GDM1 (cell line): ENCODE data around the gene KRTAP3-2.

ENCODE experiments used
- DNase-seq: peaks from one replicate; lab custom pipeline; 2025; lab: John Stamatoyannopoulos, UW

The KRTAP3-2 gene

GRCh38 chr17:41010441-41010840 is 10.7 kb upstream of the KRTAP3-2 start:
- no peak for DNase-seq

- DNase-seq, result no peak
Measured at GRCh38 chr17:41009936-41010335, 10.2 kb upstream of the KRTAP3-2 start.

DNA sequence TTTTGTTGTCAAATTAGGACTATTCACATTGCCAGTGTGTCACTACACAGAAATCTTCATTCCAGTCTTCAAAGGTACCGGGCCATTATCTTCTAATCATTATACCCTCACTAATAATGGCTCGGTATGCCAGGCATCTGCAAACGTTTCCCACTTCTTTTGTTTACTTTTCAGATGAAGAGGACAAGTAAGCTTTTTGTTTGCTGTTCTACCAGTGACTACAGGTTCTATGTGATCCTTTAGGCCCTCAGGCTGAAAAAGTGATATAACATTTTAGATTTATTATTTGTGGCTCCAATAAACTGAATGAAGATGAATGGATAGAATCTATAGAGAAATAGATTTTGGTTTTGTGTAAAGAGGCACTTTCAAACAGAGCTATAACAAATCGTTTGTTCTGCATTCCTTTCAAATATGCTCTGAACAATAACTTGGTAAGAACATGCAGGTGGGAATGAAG is 9.6 kb upstream of the KRTAP3-2 start:
- no peak for DNase-seq

DNA sequence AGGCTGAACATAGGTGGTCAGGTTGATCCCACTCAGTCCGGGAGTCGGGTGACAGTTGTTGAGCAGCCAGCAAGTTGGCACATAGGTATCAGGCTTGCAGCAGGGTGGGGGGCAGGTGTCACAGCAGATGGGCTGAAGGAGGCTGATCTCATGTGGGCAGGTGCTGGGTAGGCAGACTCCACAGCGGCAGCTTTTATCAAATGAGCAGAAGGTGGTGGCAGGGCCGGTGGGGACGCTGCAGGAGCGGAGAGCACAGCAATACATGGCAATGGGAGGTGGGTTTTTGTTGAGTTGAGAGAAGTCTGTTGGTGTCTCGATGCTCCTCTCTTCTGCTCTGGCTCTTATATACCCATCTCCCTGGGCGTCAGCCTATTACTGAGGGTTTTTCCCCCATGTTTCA is 9.1 kb upstream of the KRTAP3-2 start, which contains the start of gene KRTAP3-1:
Gene KRTAP3-1 (minus strand): TSS at position 318 of the 400 bp plus-strand sequence. CDS start 54 bp downstream, at position 264.
- no peak for DNase-seq

GRCh38 chr17:41004397-41004796 is 4.7 kb upstream of the KRTAP3-2 start:
- DNase-seq, result no peak

- no peak for DNase-seq
Measured at GRCh38 chr17:41003926-41004325, 4.2 kb upstream of the KRTAP3-2 start.

DNA sequence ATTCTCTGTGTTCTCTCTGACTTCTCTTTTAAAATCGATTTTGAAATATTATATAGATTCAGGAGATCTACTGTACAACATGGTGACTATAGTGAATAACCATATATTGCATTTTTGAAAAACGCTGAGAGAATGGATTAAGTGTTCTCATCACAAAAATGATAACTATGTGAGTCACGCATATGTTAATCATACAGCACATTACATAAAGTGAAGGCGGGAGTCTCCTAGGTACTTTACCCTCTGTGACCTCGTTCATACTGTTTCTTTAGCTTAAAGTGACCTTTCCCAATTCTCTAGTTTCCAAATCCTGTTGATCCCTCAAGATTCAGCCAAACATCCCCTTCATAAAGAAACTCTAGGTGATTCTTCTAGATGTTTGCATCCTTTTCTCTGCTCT is 3.1 kb upstream of the KRTAP3-2 start:
- no peak for DNase-seq

GRCh38 chr17:41001795-41002194 is 2.1 kb upstream of the KRTAP3-2 start:
- DNase-seq, result no peak

DNA sequence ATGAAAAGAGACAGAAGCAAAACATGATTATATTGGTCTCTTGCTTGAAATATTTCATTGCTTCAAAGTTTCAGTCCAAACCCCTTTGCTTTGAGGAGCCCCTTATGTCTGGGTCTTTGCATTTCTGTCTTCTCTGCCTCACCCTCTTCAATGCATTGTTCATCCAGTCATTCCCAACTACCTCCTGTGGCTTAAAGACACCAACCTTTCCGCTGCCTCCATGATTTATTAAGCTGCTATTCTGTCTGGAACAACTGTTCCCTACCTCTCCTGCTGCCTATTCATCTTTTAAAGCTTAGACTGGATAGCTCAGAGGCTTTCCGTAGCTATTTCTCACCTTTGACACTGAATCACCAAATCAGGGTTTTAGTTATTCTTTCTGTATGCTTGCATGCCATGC is 2.3 kb downstream of the KRTAP3-2 start:
- DNase-seq, result no peak

GRCh38 chr17:40996829-40997228 is 2.9 kb downstream of the KRTAP3-2 start:
- DNase-seq, result no peak

- no peak for DNase-seq
Measured at GRCh38 chr17:40995116-40995515, 4.6 kb downstream of the KRTAP3-2 start.

DNA sequence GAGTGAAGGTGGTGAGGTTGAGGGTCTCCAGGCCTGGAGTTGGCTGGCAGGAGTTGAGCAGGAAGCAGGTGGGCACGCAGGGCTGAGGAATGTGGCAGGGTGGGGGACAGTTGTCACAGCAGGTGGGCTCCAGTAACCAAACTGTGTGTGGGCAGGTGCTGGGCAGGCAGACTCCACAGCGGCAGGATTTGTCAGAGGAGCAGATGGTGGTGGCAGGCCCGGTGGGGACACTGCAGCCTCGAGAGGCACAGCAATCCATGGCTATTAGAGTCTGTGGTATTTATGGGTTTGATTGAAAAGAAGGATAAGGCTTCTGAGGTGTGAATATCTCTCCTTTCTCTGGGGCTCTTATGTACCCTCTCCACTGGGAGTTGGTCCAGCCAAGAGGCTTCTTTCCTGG is 5.9 kb downstream of the KRTAP3-2 start, which contains the start of gene KRTAP3-3:
Gene KRTAP3-3 (minus strand): TSS at position 326 of the 400 bp plus-strand sequence. CDS start 67 bp downstream, at position 259.
- no peak for DNase-seq

- no peak for DNase-seq
Measured at GRCh38 chr17:40993084-40993483, 6.6 kb downstream of the KRTAP3-2 start.

GRCh38 chr17:40992666-40993065 is 7.0 kb downstream of the KRTAP3-2 start:
- DNase-seq, result no peak

DNA sequence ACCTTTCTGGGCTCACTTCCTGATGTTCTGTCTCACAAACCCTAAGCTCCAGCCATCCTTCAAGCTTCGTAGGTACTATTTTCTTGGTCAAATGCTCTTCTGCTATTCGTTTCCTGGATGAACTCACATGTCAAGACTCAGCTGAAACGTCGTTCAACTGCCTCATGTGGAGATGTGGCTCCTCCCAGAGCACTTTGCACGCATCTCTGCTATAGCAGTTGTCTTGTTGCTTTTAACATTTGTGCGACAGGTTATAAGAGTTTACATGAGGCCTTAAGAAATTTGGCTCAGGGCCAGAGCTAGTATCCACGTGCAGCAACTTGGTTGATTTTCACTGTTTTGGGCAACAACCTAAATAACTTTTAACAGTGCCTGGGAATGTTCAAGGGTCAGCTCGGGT is 12.8 kb downstream of the KRTAP3-2 start:
- no peak for DNase-seq

DNA sequence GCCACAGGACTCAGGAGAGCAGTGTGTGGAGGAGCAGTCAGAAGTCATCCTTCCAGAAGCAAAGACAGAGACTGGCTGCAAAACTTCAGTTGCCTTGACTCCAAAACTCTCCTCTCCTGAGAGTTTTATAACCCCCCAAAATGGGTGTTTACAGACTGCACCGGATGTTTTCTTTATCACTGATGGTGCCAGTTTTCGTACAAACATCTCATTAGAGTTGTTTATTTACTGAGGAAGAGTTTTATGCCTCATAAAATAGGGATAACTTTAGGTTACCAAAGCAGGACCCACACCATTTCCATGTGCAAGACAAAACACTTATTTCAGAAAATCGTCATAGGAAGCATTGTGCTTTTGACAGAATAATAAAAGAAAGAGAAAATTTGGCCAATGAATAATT is 15.5 kb downstream of the KRTAP3-2 start, which contains the start of gene KRT40:
Gene KRT40 (minus strand): TSS at position 101 of the 400 bp plus-strand sequence. CDS start 53 bp downstream, at position 48.
- DNase-seq, result no peak

DNA sequence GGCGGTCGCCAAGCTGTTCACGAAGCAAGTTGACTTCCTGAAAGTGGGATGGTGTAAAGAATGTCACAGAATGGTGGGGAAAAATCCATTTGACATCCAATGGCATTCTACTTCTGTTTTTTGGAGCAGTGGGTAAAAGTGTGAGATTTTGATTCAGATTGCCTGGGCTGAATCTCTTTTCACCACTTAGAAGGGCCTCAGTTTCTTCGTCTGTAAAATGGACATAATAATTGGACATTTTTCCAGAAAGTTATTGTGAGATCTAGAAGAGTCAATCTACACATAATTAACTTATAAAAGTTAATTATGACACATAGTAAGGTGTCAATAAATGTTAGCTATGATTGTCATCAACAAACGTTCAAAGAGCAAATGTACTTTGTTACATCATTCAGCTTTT is 18.6 kb downstream of the KRTAP3-2 start:
- no peak for DNase-seq

- no peak for DNase-seq
Measured at GRCh38 chr17:40980596-40980995, 19.1 kb downstream of the KRTAP3-2 start.

GRCh38 chr17:40980117-40980516 is 19.6 kb downstream of the KRTAP3-2 start:
- DNase-seq, result no peak

- no peak for DNase-seq
Measured at GRCh38 chr17:40978575-40979151, 21.0 kb downstream of the KRTAP3-2 start.

GRCh38 chr17:40975516-40975915 is 24.2 kb downstream of the KRTAP3-2 start:
- no peak for DNase-seq

DNA sequence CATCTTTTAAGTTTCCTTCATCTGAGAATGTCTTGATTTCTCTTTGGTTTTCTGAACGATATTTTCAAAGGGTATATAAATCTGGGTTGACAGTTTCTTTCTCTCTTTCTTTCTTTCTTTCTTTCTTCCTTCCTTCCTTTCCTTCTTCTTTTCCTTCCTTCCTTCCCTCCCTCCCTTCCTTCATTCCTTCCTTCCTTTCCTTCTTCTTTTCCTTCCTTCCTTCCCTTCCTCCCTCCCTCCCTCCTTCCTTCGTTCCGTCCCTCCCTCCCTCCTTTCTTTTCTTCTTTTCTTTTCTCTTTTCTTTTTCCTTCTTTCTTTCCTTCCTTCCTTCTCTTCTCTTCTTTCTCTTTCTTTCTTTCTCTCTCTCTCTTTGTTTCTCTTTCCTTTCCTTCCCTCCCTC is 25.3 kb downstream of the KRTAP3-2 start:
- no peak for DNase-seq

DNA sequence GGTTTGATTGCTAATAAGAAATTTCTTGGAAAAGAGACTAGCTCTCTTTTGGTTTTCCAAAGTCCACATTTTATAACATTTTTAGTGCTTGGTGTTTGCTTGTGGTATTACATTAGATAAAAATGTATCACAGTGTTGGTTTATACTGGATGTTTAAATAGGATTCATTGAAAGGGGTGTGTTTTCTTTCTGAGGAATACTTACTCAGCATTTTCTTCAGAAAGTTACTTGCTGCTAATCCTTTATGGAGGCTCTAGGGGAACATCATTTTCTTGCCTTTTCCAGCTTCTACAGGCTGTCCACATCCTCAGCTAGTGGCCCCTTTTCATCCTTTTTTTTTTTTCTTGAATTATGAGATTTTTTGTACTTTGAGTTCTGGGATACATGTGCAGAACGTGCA is 32.1 kb downstream of the KRTAP3-2 start:
- no peak for DNase-seq

DNA sequence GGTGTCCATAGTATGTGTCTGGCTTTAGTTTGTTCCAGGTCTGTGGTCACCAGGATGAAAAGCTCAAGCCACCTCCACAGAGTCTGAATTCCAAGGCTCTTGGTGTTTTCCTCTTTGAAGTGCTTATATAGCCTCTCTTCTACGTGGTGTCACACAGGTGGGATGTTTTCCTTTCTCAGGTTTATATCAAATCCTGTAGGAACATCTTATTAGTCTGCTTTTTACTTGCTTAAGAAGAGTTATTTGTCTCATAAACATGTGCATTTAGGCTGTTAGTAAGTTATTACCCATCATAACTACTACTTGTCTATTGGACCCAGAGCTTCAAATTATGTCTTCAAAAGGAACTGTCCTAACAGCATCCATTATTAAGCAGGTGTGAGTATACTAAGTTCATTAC is 32.9 kb downstream of the KRTAP3-2 start, which contains the start of gene KRT39:
Gene KRT39 (minus strand): TSS at position 101 of the 400 bp plus-strand sequence. CDS start 92 bp downstream, at position 9.
- no peak for DNase-seq
